K562 (cell line): ENCODE data around the gene PGGHG. TPM values are rescaled to one million over a fixed set of nuclear protein-coding genes. Genes with fewer than 3 reads are reported as not detected.

Source experiments
- ATAC-seq: fragments of 200-7000 bp; cut with Tn5 transposase; 3 replicates; pipeline ENCODE4 v1.9.1; 2020; ENCODE audit warnings: moderate library complexity
- BruUV-seq: library from RNA; stranded (reverse); fragments of 400-500 nt; replicated peaks from 2 replicates; lab custom pipeline; 2021; lab: Mats Ljungman, UMichigan
- CTCF ChIA-PET: fragments of 300-600 bp; formaldehyde crosslinking; extraction: SDS; loops from one replicate; lab custom pipeline; 2021; ENCODE audit warnings: low intra/inter-chr PET ratio; lab: Yijun Ruan, JAX
- POLR2A ChIA-PET: fragments of 300-600, 350-650 bp; sonication (Branson Sonifier 250); formaldehyde crosslinking; extraction: SDS; loops from one replicate; lab custom pipeline; 2021; ENCODE audit warnings: antibody characterized with exemption, inconsistent platforms; lab: Yijun Ruan, JAX
- DNase-seq, 4 experiments: peaks; one replicate each; pipeline versions ENCODE4 v3.0.0 to v3.0.0-alpha.2; 2011 to 2018; ENCODE audit warnings: low spot score in 3 of 4, mixed read lengths in 3 of 4; ENCODE audit errors: extremely low read depth in 1 of 4
- FAIRE-seq: peaks from 2 replicates; lab custom pipeline; 2011; peaks lifted over from hg19 to GRCh38; lab: Jason Lieb, UNC
- H2AFZ ChIP-seq: 2 replicates; pipeline ENCODE4 v1.6.0; 2011; ENCODE audit warnings: low read depth, low read length, control low read depth, inconsistent platforms
- H3K27ac ChIP-seq: fragments of 200-600 bp; 3 replicates; pipeline ENCODE4 v1.8.0; 2011; ENCODE audit warnings: low read depth, mild to moderate bottlenecking, control low read depth, inconsistent platforms, low read length, moderate library complexity, mixed read lengths; ENCODE audit errors: extremely low read depth
- H3K27me3 ChIP-seq, 2 experiments: fragments of 300-600 bp in 1 of 2; 2 replicates in 1 of 2; 3 replicates in 1 of 2; pipeline versions ENCODE4 v1.6.0 to v1.8.0; 2011; ENCODE audit warnings: inconsistent platforms in 2 of 2, low read length in 2 of 2, mild to moderate bottlenecking in 1 of 2, mixed read lengths in 1 of 2, moderate library complexity in 1 of 2; ENCODE audit not compliant: control insufficient read depth in 2 of 2, insufficient read depth in 2 of 2
- H3K36me3 ChIP-seq: fragments of 300-600 bp; 3 replicates; pipeline ENCODE4 v1.8.0; 2011; ENCODE audit warnings: mild to moderate bottlenecking, low read length, inconsistent platforms; ENCODE audit not compliant: control insufficient read depth, insufficient read depth
- H3K4me1 ChIP-seq, 2 experiments: fragments of 200-600 bp in 1 of 2; replicated peaks in 1 of 2; 2 replicates in 1 of 2; 3 replicates in 1 of 2; pipeline versions ENCODE4 v1.5.1 to v1.8.0; 2011; ENCODE audit warnings: inconsistent platforms in 2 of 2, low read length in 2 of 2, mild to moderate bottlenecking in 1 of 2, mixed read lengths in 1 of 2, moderate library complexity in 1 of 2; ENCODE audit not compliant: control insufficient read depth in 2 of 2, insufficient read depth in 2 of 2
- H3K4me2 ChIP-seq: 2 replicates; pipeline ENCODE4 v1.6.1; 2011; ENCODE audit warnings: low read length, control low read depth, inconsistent platforms, mixed read lengths; ENCODE audit not compliant: insufficient read depth
- H3K4me3 ChIP-seq: fragments of 200-600 bp; sonication (generic), shearing (Covaris generic); 2 replicates; pipeline ENCODE4 v1.5.1; 2016; ENCODE audit warnings: control low read depth, inconsistent platforms
- H3K79me2 ChIP-seq: fragments of 200-600 bp; 3 replicates; pipeline ENCODE4 v1.8.0; 2011; ENCODE audit warnings: low read length, inconsistent platforms; ENCODE audit not compliant: control insufficient read depth, insufficient read depth
- H3K9ac ChIP-seq, 2 experiments: 2 replicates each; pipeline versions ENCODE4 v1.6.0 to v1.6.1; 2011; ENCODE audit warnings: low read depth in 2 of 2, low read length in 2 of 2, control low read depth in 1 of 2, inconsistent platforms in 1 of 2, mild to moderate bottlenecking in 1 of 2, mixed read lengths in 1 of 2; ENCODE audit not compliant: insufficient read depth in 1 of 2
- H3K9me1 ChIP-seq: one replicate; pipeline ENCODE4 v1.6.0; 2011; ENCODE audit warnings: inconsistent platforms, mild to moderate bottlenecking, low read length, moderate library complexity; ENCODE audit not compliant: control insufficient read depth, insufficient read depth
- H3K9me3 ChIP-seq: replicated peaks from 2 replicates; pipeline ENCODE4 v1.5.1; 2011; ENCODE audit warnings: low read depth, low read length, inconsistent platforms; ENCODE audit not compliant: control insufficient read depth, insufficient read depth
- H4K20me1 ChIP-seq: replicated peaks from 2 replicates; pipeline ENCODE4 v1.6.1; 2011; ENCODE audit warnings: low read length, inconsistent platforms, mixed read lengths; ENCODE audit not compliant: control insufficient read depth, insufficient read depth
- CREB1 ChIP-seq, 2 experiments: sonication (generic) in 1 of 2; formaldehyde crosslinking in 1 of 2; IDR thresholded peaks; 2 replicates each; pipeline versions ENCODE4 v1.6.1 to v1.8.0; 2012 to 2022; ENCODE audit warnings: inconsistent platforms in 1 of 2, mild to moderate bottlenecking in 1 of 2, missing genetic modification reagents in 1 of 2, moderate library complexity in 1 of 2
- FIP1L1 ChIP-seq: fragments of 200-400 bp; formaldehyde crosslinking; IDR thresholded peaks from 2 replicates; pipeline ENCODE4 v1.6.1; 2018; ENCODE audit warnings: mild to moderate bottlenecking, low read depth, low read length; ENCODE audit not compliant: poor library complexity, severe bottlenecking
- MYNN ChIP-seq, 2 experiments: sonication (generic); formaldehyde crosslinking in 1 of 2; IDR thresholded peaks; 2 replicates each; pipeline versions ENCODE4 v1.5.0 to v1.6.1; 2016 to 2020; ENCODE audit warnings: antibody characterized with exemption in 1 of 2, missing genetic modification reagents in 1 of 2
- POLR2AphosphoS5 ChIP-seq: IDR thresholded peaks from 2 replicates; pipeline ENCODE4 v1.6.1; 2011; ENCODE audit warnings: mild to moderate bottlenecking, low read depth, low read length, moderate library complexity; ENCODE audit not compliant: control insufficient read depth, insufficient read depth
- ZBTB17 ChIP-seq: fragments of 450-650 bp; formaldehyde crosslinking; IDR thresholded peaks from 2 replicates; pipeline ENCODE4 v1.4.0; 2020; ENCODE audit warnings: mild to moderate bottlenecking
- ZNF24 ChIP-seq: fragments of 450-650 bp; IDR thresholded peaks from 2 replicates; pipeline ENCODE4 v1.6.1; 2016
- WGBS: fragments of 100-300 bp; shearing (Covaris generic); methylation state at CpG from one replicate; pipeline ENCODE4 v1.1.6; 2016; ENCODE audit warnings: low coverage, mixed read lengths; ENCODE audit not compliant: insufficient coverage; ENCODE audit errors: missing lambda C conversion rate; 5-methylcytosine and 5-hydroxymethylcytosine counted together
- in situ Hi-C: fragments of 300-500 bp; cut with MboI; formaldehyde crosslinking; loops from 4 replicates; pipeline ENCODE4 v1.15.0; 2018; ENCODE audit warnings: inconsistent platforms, mixed read lengths
- intact Hi-C: fragments of 100-400 bp; cut with micrococcal nuclease; formaldehyde crosslinking; loops from 2 replicates; pipeline ENCODE4 v1.14.2; 2022
- polyA plus RNA-seq, 8 experiments: library from polyadenylated mRNA; depleted of rRNA in 4 of 8; stranded (reverse) in 5 of 8; unstranded in 3 of 8; fragments of >200 nt; fragmentation: Nextera tagmentation in 2 of 8; fragmentation: Illumina TruSeq in 1 of 8; extraction: Ambion mirVana in 2 of 8; extraction: Trizol in 1 of 8; gene quantifications; 2 replicates each; pipeline versions ENCODE4 v1.2.1 to v1.2.3, GENCODE V29; 2011 to 2014; ENCODE audit warnings: inconsistent platforms in 1 of 8, missing spikeins in 1 of 8
- total RNA-seq, 7 experiments: library from RNA; depleted of rRNA in 6 of 7; stranded (reverse); fragments of >200 nt in 6 of 7; fragmentation: Illumina TruSeq in 2 of 7; extraction: Trizol in 2 of 7; gene quantifications; 2 replicates each; pipeline versions ENCODE4 v1.2.1 to v1.2.3, GENCODE V29; 2011 to 2021; ENCODE audit warnings: low replicate concordance in 1 of 7

Gene PGGHG
- total and polyA plus RNA-seq, 9 of the 15 experiments (the other 6 are each of a cell fraction or from before 2014, with no cell fraction given) = 0.38 to 85.1 (median 18.1) TPM

GRCh38 chr11:252666-253065 lies 36.3 kb upstream of the PGGHG start:
- DNase-seq = no peak
- in situ Hi-C loops = loop anchor here (5.0 kb wide), 1 partner anchor 105 kb away; no protein-coding TSS in a partner anchor
- ATAC-seq = no peak
- H3K4me3 ChIP-seq = no peak overlapping the region
- no peak overlapping the region for H3K9ac ChIP-seq
- H2AFZ ChIP-seq = no peak overlapping the region
- H3K27me3 ChIP-seq = no peaks in the 10 kb centered on the region
- BruUV-seq = TSS peak; percentile 69
- no peak for FAIRE-seq
- peaks cover 62% of the 10 kb centered on the region for H3K36me3 ChIP-seq
- peaks cover 10 to 13% of the 10 kb centered on the region in 2 experiments for H3K4me1 ChIP-seq
- no peaks in the 10 kb centered on the region for H3K9me3 ChIP-seq
- no peaks in the 10 kb centered on the region for H4K20me1 ChIP-seq
- WGBS = 88% methylated on average over 8 of the region's 8 CpGs
- TF ChIP-seq POLR2AphosphoS5 (peak; percentile 12; the same call in 1 of the 2 replicates), CREB1 (IDR thresholded peaks at IDR 0.05) (no peak), CREB1 (CRISPR knock-in tag; IDR thresholded peaks at IDR 0.05) (no peak)
- H3K27ac ChIP-seq = no peak overlapping the region
- no peak overlapping the region for H3K4me2 ChIP-seq
- CTCF ChIA-PET = no interaction called here
- intact Hi-C loops = no loop called here
- H3K79me2 ChIP-seq = no peaks in the 10 kb centered on the region
- POLR2A ChIA-PET = interaction anchor here (1.1 kb wide), 1 partner anchor 46 kb away, joined by 4 read pairs; the partner anchor contains the start of genes BET1L and RIC8A
- H3K9me1 ChIP-seq = no peaks in the 10 kb centered on the region

- Histone ChIP-seq H2AFZ (no peak overlapping the region), H3K27ac (no peak overlapping the region), H3K4me1 (peaks cover 13 to 16% of the 10 kb centered on the region in 2 experiments), H3K9ac (peak overlapping the region in 1 of 2 experiments; percentile 24; a peak in 1 of 4 replicates), H3K4me2 (no peak overlapping the region), H3K9me3 (no peaks in the 10 kb centered on the region), H3K4me3 (no peak overlapping the region), H3K9me1 (no peaks in the 10 kb centered on the region), H4K20me1 (no peaks in the 10 kb centered on the region), H3K27me3 (no peaks in the 10 kb centered on the region), H3K36me3 (peaks cover 55% of the 10 kb centered on the region), H3K79me2 (no peaks in the 10 kb centered on the region)
- ATAC-seq (no peak), DNase-seq (no peak), FAIRE-seq (no peak)
- in situ Hi-C loops = loop anchor here (5.0 kb wide), 1 partner anchor 104 kb away; no protein-coding TSS in a partner anchor
- WGBS = 83% methylated on average over 12 of the region's 13 CpGs
- ChIA-PET CTCF (no interaction called here), POLR2A (interaction anchor here (0.6 kb wide), 1 partner anchor 113 kb away, joined by 3 read pairs; no protein-coding TSS in a partner anchor)
- intact Hi-C loops = no loop called here
- no TSS peak for BruUV-seq
- TF ChIP-seq MYNN (IDR thresholded peaks at IDR 0.05) = 0 out of 2 replicates have a peak, but pooled peaks have one; percentile 40
- TF ChIP-seq MYNN (CRISPR knock-in tag; IDR thresholded peaks at IDR 0.05) = no peak
- no peak for TF ChIP-seq ZNF24
- peak; percentile 28; the same call in 1 of the 2 replicates for TF ChIP-seq POLR2AphosphoS5
- no peak for TF ChIP-seq FIP1L1
- no peak for TF ChIP-seq ZBTB17
Observed at GRCh38 chr11:253160-253885, 35.6 kb upstream of the PGGHG start.
